ENCODE measurements around the gene C1QL4.

Gene C1QL4

DNA sequence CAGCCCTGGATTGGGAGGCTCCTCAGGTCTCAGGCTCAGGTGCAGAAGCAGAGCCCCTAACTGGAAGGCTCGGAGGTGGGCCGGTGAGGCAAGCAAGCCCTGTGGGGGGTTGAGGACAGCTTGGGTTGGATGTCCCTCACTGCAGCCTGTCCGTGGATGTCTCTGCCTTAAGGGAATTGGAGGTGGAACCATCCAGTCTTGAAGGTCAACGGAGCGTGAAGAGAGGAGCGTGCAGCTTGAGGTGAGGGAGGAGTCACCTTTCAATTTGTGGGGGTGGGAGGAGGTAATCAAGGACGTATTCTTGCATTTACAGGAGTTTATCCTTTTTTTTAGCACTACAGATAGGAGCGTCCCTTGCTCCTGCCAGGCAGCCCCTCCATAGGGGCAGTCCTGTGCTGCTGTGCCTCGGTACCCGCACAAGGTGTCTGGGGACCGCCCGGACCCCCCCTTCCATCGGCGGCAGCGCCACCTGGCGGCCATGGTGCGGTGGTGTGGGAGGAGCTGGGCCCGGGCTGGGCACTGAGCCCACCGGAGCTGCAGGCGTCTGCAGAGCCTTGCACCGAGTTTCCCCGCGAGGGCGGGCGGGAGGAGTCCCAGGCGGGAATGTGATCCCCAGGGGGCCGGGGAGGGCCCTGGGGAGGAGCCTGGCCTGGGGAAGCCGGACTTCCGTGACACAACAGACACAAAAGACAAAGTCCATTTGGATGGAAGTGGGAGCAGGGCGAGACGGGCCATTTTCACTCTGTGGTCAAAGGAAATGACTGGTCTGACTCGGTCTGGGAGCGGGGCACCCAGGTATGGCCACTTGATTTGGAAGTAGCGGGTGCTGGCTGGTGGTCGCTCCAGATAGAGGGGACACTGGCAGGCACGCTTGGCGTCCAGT, 10.6 kb upstream of the C1QL4 start:
- peak; percentile 96 for DNase-seq (ENCODE audit: low spot score)

DNA sequence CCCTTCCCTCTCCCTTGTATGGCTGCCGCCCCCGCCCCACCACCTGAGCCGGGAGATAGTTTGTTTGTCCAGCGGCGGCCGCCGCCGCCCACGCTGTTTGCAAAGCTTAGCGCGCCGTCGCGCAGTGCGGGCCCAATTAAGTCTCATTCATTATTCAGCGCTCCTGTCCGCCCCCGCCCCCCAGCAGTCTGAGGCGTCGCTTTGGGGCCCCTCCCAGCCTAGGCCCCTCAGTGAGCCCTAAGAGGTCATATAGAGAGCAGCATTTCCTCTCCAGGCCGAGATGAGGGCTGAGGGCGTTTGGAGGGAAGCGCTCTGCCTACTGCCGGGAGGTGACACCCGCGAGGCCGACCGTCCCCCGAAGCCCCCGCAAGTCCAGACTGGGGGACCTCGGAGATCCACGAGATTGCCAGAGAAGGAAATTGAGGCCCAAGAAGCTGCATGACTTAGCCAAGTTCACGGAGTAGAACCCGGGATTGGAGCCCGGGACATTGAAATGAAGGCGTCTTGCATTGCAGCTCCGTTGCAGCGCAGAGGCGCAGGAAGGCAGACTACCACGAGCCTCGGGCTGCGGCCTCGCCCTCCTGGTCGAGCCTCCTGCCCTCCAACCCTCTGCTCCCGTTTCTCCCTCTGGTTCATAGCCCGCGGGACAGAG, 9.8 kb upstream of the C1QL4 start, which contains the start of gene DNAJC22:
TSS of gene DNAJC22 (plus strand) at position 230 of the 652 bp plus-strand sequence. CDS start 1,985 bp downstream, outside the sequence.
- DNase-seq (ENCODE audit: low spot score) = no peak

- no peak for DNase-seq (ENCODE audit: low spot score)
Measured at GRCh38 chr12:49345825-49346658, 9.1 kb upstream of the C1QL4 start.

DNA sequence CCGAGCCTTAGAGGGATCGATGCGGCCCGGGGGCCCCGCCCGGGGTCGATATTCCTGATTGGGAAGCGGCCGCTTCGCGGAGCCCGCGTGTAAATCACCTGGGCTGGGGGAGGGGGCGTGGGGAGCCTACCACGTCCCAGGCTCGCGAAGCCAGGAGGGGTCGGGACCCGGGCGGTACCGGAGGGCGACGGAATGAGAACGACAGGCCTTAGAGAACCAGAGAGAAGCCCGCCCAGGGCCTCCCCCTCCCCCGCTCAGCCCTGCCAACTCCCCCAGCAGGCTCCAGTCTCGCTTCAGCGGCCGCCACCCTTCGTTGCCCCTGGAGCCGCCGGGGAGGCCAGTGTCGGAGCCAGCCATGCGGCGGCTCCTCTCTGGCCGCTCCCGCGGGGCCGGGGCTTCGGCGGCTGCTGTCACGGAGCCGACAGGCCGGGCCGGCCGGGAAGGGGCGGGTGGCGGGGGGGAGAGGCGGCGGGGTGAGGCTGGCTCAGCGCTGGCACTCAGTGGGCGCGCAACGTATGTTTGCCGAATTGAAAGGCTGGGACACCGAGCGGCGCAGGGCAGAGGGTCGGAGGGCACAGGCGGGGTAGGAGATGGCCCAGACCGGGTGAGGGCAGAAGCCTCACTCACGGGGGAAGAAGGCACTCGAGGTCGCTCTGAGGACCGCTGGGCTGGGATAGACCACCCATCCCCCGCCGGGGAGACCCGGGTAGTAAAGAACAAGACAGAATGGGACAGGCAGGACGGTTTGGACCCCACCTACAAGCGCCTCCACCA, 8.2 kb upstream of the C1QL4 start:
- DNase-seq (ENCODE audit: low spot score) = peak; percentile 83

GRCh38 chr12:49344486-49345050, 7.6 kb upstream of the C1QL4 start:
- no peak for DNase-seq (ENCODE audit: low spot score)

GRCh38 chr12:49342914-49343731, 6.1 kb upstream of the C1QL4 start:
- no peak for DNase-seq (ENCODE audit: low spot score)

DNA sequence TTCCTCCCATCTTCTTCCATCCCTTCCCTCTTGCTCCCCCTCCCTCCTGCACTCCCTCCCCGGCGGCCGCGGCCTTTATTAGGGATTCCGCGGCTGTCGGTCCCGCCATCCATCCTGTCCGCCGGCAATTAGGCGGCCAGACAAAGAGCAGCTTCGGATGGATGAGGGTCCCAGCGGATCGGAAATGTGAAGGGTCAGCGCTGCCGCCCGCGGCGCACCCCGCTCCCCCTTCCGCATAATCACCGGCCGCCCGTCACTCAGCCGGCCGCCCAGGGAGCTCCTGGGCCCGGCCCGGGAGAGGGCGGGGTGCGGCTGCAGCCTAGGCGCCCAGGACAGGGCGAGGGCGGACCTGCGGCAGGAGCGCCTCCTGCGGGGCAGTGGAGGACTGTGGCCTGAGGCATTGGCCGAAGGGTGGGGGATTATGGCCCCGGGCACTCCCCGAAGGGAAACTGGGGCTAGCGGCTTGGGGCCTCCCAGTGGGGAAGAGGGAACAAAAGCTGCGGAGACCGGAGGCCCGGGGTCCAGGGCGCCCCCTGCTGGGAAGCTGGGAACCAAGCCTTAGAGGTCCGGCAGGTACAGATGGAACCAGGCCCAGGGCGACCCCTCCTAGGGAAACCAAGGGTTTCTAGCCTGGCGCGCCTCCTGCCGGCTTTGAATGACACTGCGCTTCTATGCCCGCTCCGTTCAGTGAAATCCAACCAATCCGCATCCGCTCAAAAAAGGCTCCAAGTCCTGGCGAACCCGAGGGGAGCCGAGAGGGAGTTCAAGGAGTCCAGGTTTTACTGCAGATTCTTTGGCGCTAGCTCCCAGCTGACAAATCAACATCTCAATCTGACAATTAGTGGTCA, 5.3 kb upstream of the C1QL4 start:
- peak; percentile 99 for DNase-seq (ENCODE audit: low spot score)

- no peak for DNase-seq (ENCODE audit: low spot score)
Measured at GRCh38 chr12:49341777-49342065, 4.7 kb upstream of the C1QL4 start.

GRCh38 chr12:49340971-49341776, 4.2 kb upstream of the C1QL4 start:
- DNase-seq (ENCODE audit: low spot score) = no peak

DNA sequence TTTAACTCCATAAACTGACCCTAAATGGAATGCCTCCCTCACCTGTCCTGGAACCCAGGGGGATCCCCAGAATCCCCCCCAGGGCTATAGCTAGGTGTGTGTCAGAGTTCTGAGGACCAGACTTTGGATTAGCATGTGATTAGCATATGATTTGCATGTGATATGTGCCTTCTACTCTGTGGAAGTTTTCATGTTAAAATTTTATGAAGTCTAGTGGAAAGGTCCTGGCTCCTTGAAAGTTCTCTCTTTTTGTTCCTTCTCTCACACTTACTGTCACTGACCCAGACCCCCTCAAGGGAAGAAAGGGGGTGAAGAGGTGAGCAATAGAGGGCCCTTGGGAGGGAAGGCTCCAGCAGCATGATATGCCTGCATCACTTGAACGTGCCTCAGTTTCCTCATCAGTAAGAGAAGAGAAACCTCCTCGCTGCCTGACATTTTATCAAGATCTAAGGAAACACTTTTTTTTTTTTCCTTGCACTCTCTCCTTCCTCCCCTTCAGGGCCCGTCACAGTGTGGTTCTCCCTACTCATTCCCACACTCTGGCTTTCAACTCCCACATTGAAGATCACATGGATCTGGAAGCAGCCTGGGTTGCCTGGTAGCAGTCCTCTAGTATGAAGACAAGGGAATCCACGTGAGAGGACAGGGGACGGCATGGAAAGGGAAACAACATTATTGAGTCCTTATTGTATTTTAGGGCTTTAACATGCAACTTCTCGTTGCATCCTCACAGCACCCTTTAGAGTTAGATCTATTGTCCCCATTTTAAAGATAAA, 3.3 kb upstream of the C1QL4 start:
- DNase-seq (ENCODE audit: low spot score) = no peak

GRCh38 chr12:49339464-49339861, 2.5 kb upstream of the C1QL4 start:
- DNase-seq (ENCODE audit: low spot score) = no peak

- DNase-seq (ENCODE audit: low spot score) = no peak
Measured at GRCh38 chr12:49338830-49339463, 2.0 kb upstream of the C1QL4 start.

DNA sequence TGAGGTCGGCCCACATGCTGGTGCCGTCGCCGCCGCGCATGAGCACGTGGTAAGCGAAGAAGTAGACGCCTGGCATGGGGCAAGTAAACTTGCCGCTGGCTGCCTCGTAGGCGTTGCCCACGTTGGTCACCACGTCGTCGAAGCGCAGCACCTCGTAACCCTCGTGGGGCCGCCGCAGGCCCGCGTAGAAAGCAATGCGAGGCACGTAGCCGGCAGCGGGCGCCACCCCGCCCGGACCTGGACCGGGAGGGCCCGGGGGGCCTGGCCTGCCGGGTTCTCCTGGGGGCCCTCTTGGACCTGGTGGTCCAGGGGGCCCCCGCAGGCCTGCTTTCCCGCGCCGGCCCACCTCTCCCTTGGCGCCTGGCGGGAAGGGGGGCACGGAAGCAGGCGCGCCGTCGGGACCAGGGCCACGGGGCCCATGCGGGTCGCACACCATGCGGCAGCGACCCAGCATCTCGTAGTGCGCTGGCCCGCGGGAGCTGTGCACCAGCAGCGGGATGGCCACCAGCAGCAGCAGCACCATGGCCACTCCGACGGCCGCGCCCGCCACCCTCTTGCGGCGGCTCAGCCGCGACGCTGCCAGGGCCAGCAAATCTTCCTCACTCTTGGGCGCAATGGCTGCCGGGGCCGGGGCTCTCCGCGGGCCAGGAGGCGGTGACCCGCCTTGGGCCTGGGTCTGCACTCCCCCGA, 888 bp downstream of the C1QL4 start:
- DNase-seq (ENCODE audit: low spot score) = no peak

- DNase-seq (ENCODE audit: low spot score) = no peak
Measured at GRCh38 chr12:49335118-49335954, 1.7 kb downstream of the C1QL4 start.

DNA sequence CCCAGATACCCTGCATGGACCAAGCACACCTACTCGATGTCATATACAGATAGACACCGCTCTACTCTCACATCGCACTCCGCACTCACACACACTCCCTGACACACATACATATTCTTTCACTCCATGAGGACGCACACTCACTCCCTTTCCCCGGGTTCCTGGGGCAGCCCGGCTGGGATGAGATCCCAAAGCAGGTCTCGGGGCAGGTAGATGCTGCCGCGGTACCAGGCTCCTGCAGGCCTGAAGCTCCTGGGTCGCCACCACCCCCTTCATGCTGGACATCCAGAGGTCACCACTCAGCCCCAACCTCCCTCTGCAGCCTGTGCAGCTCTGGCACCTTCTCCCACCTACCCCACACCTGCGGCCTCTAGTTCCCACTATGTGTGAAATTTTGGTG, 2.3 kb downstream of the C1QL4 start:
- no peak for DNase-seq (ENCODE audit: low spot score)

- DNase-seq (ENCODE audit: low spot score) = no peak
Measured at GRCh38 chr12:49334226-49334625, 2.8 kb downstream of the C1QL4 start.
